ENCODE results near the gene SAA2.

DNA sequence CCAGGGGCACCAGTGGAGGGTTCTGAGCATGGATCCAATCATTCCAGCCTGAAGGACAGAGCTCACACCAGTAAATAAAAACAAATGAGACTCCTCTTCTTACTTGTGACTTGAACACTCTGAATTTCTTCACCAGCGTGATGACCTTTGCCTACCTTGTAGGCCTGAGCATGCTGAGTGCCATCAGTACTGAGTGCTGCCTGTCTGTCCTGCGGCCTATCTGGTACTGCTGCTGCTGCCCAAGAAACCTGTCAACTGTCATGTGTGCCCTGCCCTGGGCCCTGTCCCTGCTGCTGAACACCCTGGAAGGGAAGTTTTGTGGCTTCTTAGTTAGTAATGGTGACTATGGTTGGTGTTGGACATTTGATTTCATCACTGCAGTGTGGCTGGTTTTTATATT, 51.9 kb downstream of the SAA2 start:
- TF ChIP-seq POLR2A (IDR thresholded peaks at IDR 0.05) (no peak), CTCF (IDR thresholded peaks at IDR 0.05) (no peak)

All from transverse colon (tissue), 3 donors.